GM19035 (cell line): ENCODE data around the gene SLX9.
"Not testable (repeated sequence)": the region's sequence is repeated elsewhere in the genome, so short reads cannot be mapped to it uniquely, and the experiment has no call there.

Experiments
- ATAC-seq: cut with Tn5 transposase; IDR thresholded peaks from one replicate; pipeline ENCODE4 v1.9.1; 2021; ENCODE audit not compliant: unreplicated experiment

The SLX9 gene

GRCh38 chr21:44902268-44903049 lies 37.4 kb upstream of the SLX9 start:
- ATAC-seq, result no peak

- no peak for ATAC-seq
These were observed 36.7 kb upstream of the SLX9 start for GRCh38 chr21:44903050-44903685.

DNA sequence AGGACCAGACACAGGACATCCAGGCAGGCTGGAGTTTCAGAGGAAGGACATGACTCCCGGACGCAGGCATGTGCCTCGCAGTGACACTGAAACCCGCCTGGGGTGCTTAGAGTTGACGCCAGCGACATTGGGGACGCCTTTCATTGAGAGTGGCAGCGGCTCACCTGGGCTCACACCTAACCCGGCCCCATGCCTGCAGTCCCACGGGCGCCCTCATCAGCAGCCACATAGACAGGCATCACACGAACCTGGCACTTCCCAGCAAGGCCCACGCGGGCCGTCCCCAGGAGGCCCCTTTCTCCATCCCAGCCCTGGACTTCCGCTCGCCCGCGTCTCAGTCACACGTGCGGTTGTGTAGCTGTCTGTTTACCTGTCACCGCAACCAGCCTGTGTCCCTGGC lies 36.1 kb upstream of the SLX9 start:
- ATAC-seq, result no peak

DNA sequence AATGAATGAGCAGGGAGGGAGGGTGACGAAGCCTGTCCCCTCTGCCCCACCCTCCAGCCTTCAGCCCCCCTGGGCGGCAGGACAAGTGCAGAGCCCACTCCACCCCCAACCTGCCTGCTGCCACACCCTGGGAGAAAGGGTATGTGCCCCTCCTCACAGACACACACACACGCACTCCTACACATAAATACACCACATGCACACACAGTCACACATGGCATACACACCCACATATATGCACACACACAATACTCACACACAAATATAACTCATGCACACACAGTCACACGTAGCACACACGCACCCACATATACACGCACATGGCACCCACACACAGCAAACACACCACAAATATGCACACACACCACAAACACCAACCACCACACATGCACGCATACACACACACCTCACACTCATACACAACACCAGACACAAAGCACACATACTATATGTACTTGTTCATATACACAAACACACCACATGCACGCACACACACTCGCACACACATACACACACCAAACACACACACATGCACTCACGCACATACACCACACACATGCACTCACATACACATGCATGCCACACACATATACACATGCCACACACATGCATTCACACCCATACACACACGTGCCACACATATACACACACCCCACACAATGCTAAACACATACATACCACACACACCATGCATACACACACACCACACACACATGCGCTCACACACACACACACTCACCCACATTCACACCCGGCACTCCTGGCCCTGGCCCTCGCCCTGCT lies 35.5 kb upstream of the SLX9 start:
- no peak for ATAC-seq

GRCh38 chr21:44905016-44905727 lies 34.7 kb upstream of the SLX9 start:
- ATAC-seq, result no peak

- ATAC-seq, result no peak
These were observed 34.1 kb upstream of the SLX9 start for GRCh38 chr21:44905728-44906090.

GRCh38 chr21:44907225-44907965 lies 32.4 kb upstream of the SLX9 start:
- ATAC-seq, result no peak

DNA sequence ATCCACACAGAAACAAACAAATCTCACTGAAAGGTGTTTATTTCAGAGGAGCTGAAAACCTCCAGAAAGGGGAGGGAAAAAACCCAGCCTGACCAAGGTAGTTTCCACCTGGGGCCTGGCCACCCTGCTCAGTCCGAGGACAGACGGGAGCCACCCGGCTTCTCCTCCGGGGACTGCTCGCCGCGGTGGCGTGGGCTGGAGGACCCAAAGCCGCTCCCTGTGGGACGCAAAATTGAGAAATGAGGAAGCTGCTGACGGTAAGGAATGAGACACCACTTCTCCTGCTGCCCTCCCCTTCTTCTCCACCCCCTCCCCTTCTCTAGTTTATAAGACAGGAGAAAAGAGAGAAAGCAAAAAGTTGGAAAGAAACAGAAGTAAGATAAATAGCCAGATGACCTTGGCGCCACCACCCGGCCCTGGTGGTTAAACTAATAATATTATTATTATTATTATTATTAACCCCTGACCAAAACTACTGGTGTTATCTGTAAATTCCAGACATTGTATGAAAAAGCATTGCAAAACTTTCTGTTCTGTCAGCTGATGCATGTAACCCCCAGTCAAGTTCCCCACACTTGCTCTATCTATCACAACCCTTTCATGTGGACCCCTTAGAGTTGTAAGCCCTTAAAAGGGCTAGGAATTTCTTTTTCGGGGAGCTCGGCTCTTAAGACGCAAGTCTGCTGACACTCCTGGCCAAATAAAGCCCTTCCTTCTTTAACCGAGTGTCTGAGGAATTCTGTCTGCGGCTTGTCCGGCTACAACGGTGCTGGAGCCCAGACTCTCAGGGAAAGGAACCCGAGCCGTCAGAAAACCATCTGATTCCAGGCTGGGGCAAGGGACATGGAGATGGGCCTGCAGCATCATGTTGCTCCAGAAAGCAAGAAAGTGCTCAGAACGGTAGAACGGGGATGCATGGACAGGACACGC lies 31.6 kb upstream of the SLX9 start:
- ATAC-seq, result no peak

DNA sequence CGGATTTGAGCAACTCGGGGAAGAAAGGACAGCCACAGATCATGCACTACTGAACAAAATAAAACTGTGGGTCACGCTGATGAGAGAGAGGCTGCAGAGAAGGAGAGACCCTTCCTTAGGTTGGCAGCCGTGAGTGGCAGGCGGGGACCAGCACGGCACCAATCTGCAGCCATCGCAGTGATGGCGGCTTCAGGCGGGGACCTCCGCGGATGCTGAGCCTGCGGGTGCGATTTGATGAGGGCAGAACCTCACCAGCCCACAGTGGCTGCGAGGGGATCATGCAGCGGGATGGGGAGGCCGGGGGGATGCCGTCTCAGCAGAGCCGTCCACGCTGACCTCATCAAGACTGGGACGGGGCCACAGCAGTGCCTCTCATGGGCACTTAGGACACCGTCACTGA lies 30.9 kb upstream of the SLX9 start:
- no peak for ATAC-seq

- ATAC-seq, result no peak
These were observed 30.1 kb upstream of the SLX9 start for GRCh38 chr21:44909719-44910118.

DNA sequence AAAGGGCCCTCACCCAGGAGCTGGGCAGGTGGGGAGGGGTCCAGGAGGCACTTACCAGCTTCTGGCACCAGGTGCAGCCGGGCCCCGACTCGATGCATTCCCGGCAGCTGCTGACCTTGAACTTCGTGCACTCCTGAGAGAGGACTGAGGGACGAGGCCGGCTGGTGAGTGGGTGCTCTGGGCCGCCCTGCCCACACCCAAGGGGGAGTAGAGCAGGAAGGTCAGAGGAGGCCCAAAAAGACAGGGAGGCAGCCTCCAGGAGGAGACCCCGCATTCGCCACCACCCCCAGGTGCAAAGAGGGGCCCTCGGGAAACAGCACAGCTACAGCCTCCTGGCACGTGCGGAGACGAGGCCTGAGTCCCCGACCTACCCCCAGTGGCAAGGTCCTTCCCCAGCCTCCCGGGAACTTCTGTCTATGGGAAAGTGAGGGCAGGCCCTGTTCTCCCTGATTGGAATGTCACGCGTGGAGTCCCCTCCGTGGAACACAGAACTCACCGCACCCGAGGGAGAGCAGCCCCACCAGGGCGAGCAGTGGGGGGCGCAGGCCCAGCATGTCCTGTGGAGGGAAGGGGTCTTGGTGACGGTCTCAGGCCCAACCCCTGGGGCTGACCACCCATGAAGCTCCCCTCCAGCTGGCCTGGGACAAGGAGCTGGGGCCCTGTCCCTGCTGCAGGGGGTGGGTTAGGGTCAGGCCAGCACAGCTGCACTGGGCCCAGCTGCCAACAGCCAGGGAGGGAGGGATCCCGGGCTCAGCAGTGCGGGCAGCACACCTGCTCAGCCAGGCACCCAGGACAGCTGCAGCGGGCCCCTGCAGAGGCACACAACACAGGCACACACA lies 29.4 kb upstream of the SLX9 start:
- ATAC-seq, result no peak

DNA sequence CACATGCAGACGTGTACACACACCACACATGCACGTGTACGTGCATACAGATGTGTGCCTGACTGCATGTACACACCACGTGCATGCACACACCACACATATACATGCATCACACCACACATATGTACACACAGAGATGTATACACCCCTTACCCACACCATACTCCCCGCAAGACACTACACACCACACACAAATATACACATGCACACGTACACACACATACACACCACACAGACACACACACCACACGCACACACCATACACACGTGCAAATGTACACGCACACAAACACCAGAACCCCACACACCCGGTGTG lies 28.8 kb upstream of the SLX9 start:
- no peak for ATAC-seq

GRCh38 chr21:44911384-44912157 lies 28.3 kb upstream of the SLX9 start:
- no peak for ATAC-seq

GRCh38 chr21:44912158-44912473 lies 27.7 kb upstream of the SLX9 start:
- ATAC-seq, result no peak

- ATAC-seq, result not testable (repeated sequence)
These were observed 27.1 kb upstream of the SLX9 start for GRCh38 chr21:44912506-44913412.

DNA sequence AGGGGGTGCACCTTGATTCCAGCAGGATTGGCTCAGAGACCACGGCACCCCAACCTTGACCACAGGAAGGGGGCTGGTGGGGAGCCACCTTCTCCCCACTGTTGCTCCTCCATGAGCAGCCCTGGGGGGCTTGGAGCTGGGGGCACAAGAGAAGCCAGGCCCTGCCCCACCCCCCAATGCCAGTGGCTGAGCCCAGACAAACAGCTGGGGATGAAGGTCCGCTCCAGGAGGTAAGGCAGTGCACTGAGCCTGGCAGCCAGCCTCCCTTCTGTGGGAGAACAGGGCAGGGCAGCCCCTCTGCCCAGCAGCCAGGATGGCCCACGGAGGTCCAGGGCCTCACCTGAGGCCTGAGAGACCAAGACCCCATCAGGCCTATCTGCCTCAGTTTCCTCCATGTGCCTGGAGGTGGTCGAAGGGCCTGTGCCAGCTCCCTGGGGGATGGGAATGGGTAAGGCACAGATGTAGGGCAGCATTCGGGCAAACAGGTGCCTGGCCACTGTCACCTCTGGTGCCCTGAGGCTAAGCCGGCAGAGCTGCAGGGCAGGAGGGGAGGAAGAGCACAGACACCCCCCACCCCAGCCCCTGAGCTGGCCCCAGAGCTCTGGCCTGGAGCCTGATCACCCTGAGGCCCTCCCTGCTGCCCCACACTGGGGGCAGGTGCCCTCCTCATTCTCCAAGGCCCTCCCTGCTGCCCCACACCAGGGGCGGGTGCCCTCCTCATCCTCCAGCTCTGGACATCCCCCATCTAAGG lies 26.2 kb upstream of the SLX9 start:
- no peak for ATAC-seq
